SK-N-SH treated with all-trans-retinoic acid at 6 μM for 48 hours (cell line): ENCODE measurements around the gene SLC16A4.

Source experiments
- ARNTL ChIP-seq: fragments of 450-650 bp; formaldehyde crosslinking; IDR thresholded peaks from 2 replicates; pipeline ENCODE4 v1.5.0; 2020; ENCODE audit warnings: low read depth, mild to moderate bottlenecking, moderate library complexity, borderline replicate concordance
- CREB5 ChIP-seq: fragments of 250-450 bp; sonication (Bioruptor Pico); IDR thresholded peaks from 2 replicates; pipeline ENCODE4 v1.5.1; 2020; ENCODE audit warnings: low read depth, mild to moderate bottlenecking, moderate library complexity
- PPARA ChIP-seq: fragments of 250-450 bp; sonication (Bioruptor Pico); IDR thresholded peaks from 2 replicates; pipeline ENCODE4 v1.5.0; 2020; ENCODE audit warnings: mild to moderate bottlenecking, borderline replicate concordance
- ZFP3 ChIP-seq: fragments of 250-450 bp; sonication (Bioruptor Pico); IDR thresholded peaks from 2 replicates; pipeline ENCODE4 v1.5.0; 2020; ENCODE audit warnings: mild to moderate bottlenecking, moderate library complexity
- ZFP30 ChIP-seq: fragments of 450-650 bp; formaldehyde crosslinking; IDR thresholded peaks from 2 replicates; pipeline ENCODE4 v1.5.0; 2022; ENCODE audit warnings: mild to moderate bottlenecking, moderate library complexity
- ZNF565 ChIP-seq: fragments of 450-650 bp; formaldehyde crosslinking; conservative IDR thresholded peaks from 2 replicates; pipeline ENCODE4 v1.5.0; 2020; ENCODE audit warnings: low read depth, mild to moderate bottlenecking, moderate library complexity

DNA sequence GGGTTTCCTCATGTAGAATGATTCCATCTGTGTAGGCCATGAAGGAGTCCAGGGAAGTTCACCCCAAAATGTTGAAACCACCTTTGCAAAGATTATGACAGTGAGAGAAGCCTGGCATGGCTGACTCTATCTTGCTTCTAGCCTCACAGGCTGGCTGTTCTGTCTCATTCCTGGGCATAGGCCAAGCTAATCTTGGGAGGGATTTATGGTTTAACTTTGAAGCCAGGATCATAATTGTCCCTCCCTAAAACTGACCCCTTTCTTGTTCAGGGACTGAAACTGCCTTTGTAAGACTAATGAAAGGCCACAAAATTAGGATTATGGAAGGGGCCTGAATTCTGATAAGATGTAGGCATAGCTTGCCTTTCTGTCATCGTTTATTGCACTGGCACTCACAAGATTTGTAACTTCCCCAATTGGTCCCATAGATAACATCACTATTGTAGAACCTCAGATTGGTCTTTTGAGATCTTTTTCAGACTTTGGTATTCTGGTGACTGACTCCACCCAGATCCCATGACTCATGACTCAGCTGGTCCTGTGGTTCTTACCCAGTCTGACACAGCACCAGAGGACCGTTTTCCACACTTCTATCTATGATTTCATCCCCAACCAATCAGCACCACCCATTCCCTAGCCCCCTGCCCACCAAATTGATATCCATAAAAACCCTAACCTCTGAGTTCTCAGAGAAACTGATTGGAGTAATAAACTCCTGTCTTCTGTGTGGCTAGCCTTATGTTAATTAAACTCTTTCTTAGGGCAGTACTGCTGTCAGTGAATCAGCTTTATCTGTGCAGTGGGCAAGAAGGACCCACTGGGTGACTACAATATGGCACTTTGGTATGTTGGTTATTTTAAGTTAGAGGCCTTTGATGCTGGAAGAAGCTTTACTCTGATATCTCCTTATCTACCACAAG is 30.3 kb upstream of the SLC16A4 start:
- no peak for TF ChIP-seq ZNF565
- TF ChIP-seq PPARA = no peak
- TF ChIP-seq ZFP30 = no peak
- TF ChIP-seq ZFP3 (CRISPR knock-in tag) = no peak
- no peak for TF ChIP-seq CREB5 (CRISPR knock-in tag)
- no peak for TF ChIP-seq ARNTL (CRISPR knock-in tag)
